Ovary (tissue), 9 donors: ENCODE data around the gene CPEB4. TPM values are rescaled to one million over a fixed set of nuclear protein-coding genes. Genes with fewer than 3 reads are reported as not detected.

ENCODE experiments used
- DNase-seq, 5 donors: peaks; one replicate each; pipeline ENCODE4 v3.0.0-alpha.2; 2019 to 2020
- H3K27ac ChIP-seq, 2 donors: fragments of 200-600 bp; one replicate each; pipeline versions ENCODE4 v1.5.1 to v1.8.0; 2019 to 2022
- H3K27me3 ChIP-seq: fragments of 200-600 bp; one replicate; pipeline ENCODE4 v1.8.0; 2022
- H3K36me3 ChIP-seq: fragments of 200-600 bp; sonication (generic); one replicate; pipeline ENCODE4 v1.5.1; 2019
- H3K4me1 ChIP-seq: one replicate; pipeline ENCODE4 v1.8.1; 2013; ENCODE audit warnings: mild to moderate bottlenecking, moderate library complexity; ENCODE audit not compliant: insufficient read depth
- H3K4me3 ChIP-seq: fragments of 200-600 bp; sonication (generic); one replicate; pipeline ENCODE4 v1.5.1; 2017
- H3K9me3 ChIP-seq, 2 donors: fragments of 200-600 bp in 1 of 2; sonication (generic) in 1 of 2; one replicate each; pipeline versions ENCODE4 v1.5.1 to v1.8.1; 2013 to 2019; ENCODE audit warnings: mild to moderate bottlenecking in 1 of 2, moderate library complexity in 1 of 2
- CTCF ChIP-seq, 3 donors: fragments of 450-650 bp in 2 of 3; fragments of 200-600 bp in 1 of 3; IDR thresholded peaks; one replicate each; pipeline versions ENCODE4 v1.5.1 to v1.8.0; 2016 to 2022; ENCODE audit warnings: antibody characterized with exemption in 3 of 3, mild to moderate bottlenecking in 1 of 3
- EP300 ChIP-seq: sonication (generic); formaldehyde crosslinking; IDR thresholded peaks from one replicate; pipeline ENCODE4 v1.6.1; 2017; ENCODE audit warnings: antibody characterized with exemption
- POLR2A ChIP-seq: fragments of 450-650 bp; IDR thresholded peaks from one replicate; pipeline ENCODE4 v1.6.1; 2017; ENCODE audit warnings: antibody characterized with exemption, mild to moderate bottlenecking, moderate library complexity
- WGBS, 3 donors: extraction: QIAGEN DNeasy Blood & Tissue Kit in 1 of 3; methylation state at CpG; one replicate each; pipeline versions ENCODE4 v1.1.5 to v1.1.7; 2013 to 2017; 5-methylcytosine and 5-hydroxymethylcytosine counted together
- intact Hi-C, 4 donors: fragments of 100-400 bp; cut with DNase I; formaldehyde crosslinking; loops; one replicate each; pipeline versions ENCODE4 v1.11.0 to v1.15.1; 2022 to 2023
- polyA plus RNA-seq, 2 donors: library from polyadenylated mRNA; stranded (reverse); fragments of 200-250 nt in 1 of 2; fragments of 350-450 nt in 1 of 2; fragmentation: Illumina TruSeq in 1 of 2; extraction: RNeasy Lipid Tissue Mini Kit (QIAGEN cat#74804) in 1 of 2; gene quantifications; one replicate each; pipeline ENCODE4 v1.2.3, GENCODE V29; 2013 to 2014
- total RNA-seq, 7 donors: library from RNA; depleted of rRNA in 2 of 7; stranded (reverse); fragments of >200 nt in 2 of 7; fragmentation: NEBNext Ultra II Directional in 3 of 7; extraction: Animal tissue kit (Norgen Biotek cat#: 25700) in 3 of 7; gene quantifications; one replicate each; pipeline versions ENCODE4 v1.1.0 to v1.2.4, GENCODE V29; 2016 to 2023
- donor health status: DM: no; HTN: no; CAD: no; lungs with moderate emphysema.
- donor health status: DM: no; HTN: no; CAD: no.
- donor health status: Bipolar disorder and iron deficiency.
- donor health status: DM: yes; HTN: yes; CAD: no.
- donor health status: DM: no; HTN: no; CAD: no.
- donor health status: DM: yes; HTN: yes; CAD: no.

Gene CPEB4
- total and polyA plus RNA-seq, 9 donors, result 7.2 to 50.1 (median 23.2) TPM

GRCh38 chr5:173933901-173934300 lies 45.8 kb downstream of the CPEB4 start:
- DNase-seq, result no peak
- Histone ChIP-seq H3K27me3 (no peaks in the 10 kb centered on the region), H3K36me3 (no peaks in the 10 kb centered on the region), H3K9me3 (no peaks in the 10 kb centered on the region), H3K4me1 (no peaks in the 10 kb centered on the region), H3K4me3 (no peak overlapping the region), H3K27ac (no peak overlapping the region)
- no peak for TF ChIP-seq CTCF (IDR thresholded peaks at IDR 0.05)
- TF ChIP-seq POLR2A, result no peak
- no peak for TF ChIP-seq EP300
- intact Hi-C loops, result no loop called here
- WGBS, 3 donors, result 75 to 96% (median 95%) methylated on average over 2 of the region's 2 CpGs

GRCh38 chr5:173935396-173935795 lies 47.2 kb downstream of the CPEB4 start:
- intact Hi-C loops, result no loop called here
- no peak for TF ChIP-seq EP300
- no peak for TF ChIP-seq CTCF (IDR thresholded peaks at IDR 0.05)
- TF ChIP-seq POLR2A, result no peak
- 30 to 56% (median 39%) methylated on average over 2 of the region's 2 CpGs for WGBS, 3 donors
- no peaks in the 10 kb centered on the region for H3K36me3 ChIP-seq
- no peak overlapping the region for H3K4me3 ChIP-seq
- no peak for DNase-seq
- no peaks in the 10 kb centered on the region for H3K9me3 ChIP-seq
- H3K27ac ChIP-seq, result no peak overlapping the region
- H3K27me3 ChIP-seq, result no peaks in the 10 kb centered on the region
- H3K4me1 ChIP-seq, result no peaks in the 10 kb centered on the region

DNA sequence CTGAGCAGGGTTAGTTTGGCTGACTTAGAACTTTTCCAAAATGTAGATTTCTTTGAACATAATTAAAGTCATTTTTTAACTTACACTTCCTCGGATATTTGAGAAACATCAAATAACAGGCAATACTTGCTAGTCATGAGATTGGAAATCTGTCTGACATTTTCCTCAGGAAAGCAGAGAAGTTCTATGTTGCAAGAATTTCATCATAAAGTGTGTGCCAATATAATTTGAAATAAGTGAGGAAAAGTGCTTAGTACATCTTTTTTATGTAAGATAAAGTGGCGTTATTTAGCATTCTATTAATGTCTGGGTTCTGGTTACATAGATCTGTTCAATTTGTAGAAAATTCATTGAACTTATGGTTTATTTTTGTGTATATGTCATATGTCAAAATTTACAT lies 52.1 kb downstream of the CPEB4 start:
- H3K9me3 ChIP-seq, result no peaks in the 10 kb centered on the region
- 77 to 84% (median 82%) methylated on average over 2 of the region's 2 CpGs for WGBS, 3 donors
- no peaks in the 10 kb centered on the region for H3K27me3 ChIP-seq
- H3K27ac ChIP-seq, result no peak overlapping the region
- H3K36me3 ChIP-seq, result no peaks in the 10 kb centered on the region
- H3K4me1 ChIP-seq, result peaks cover 5% of the 10 kb centered on the region
- no peak overlapping the region for H3K4me3 ChIP-seq
- no peak for TF ChIP-seq POLR2A
- no peak for TF ChIP-seq CTCF (IDR thresholded peaks at IDR 0.05)
- TF ChIP-seq EP300, result no peak
- intact Hi-C loops, result no loop called here
- DNase-seq, result no peak

DNA sequence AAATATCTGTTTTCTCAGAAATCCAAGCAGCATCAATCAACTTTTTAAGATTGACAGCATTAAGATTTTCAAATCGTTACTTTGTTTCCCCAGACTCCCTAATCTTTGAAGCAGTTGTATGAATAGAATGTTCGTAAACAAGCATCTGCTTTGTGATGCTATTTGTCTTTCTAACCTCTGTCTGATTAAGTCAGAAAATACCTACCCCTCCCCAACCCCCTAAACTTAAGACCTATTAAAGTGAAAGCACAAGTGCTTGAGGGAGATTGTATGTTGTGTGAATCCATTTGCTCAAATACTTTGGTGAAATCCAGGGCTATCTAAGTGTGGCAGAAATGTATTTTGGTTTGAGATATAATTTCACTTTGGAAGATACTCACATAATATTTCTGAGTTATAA lies 53.0 kb downstream of the CPEB4 start:
- no peaks in the 10 kb centered on the region for H3K27me3 ChIP-seq
- H3K4me1 ChIP-seq, result peaks cover 5% of the 10 kb centered on the region
- H3K9me3 ChIP-seq, result no peaks in the 10 kb centered on the region
- intact Hi-C loops, result no loop called here
- H3K4me3 ChIP-seq, result no peak overlapping the region
- H3K36me3 ChIP-seq, result no peaks in the 10 kb centered on the region
- no peak for TF ChIP-seq EP300
- no peak for TF ChIP-seq POLR2A
- TF ChIP-seq CTCF (IDR thresholded peaks at IDR 0.05), result no peak
- no peak for DNase-seq
- WGBS, 3 donors, result 82 to 88% (median 84%) methylated on average over 2 of the region's 2 CpGs
- no peak overlapping the region for H3K27ac ChIP-seq
